Upper lobe of left lung (tissue), 4 donors: Measurements from ENCODE around the gene PKIG.

Experiments
- EP300 ChIP-seq, 4 donors: sonication (generic); formaldehyde crosslinking; IDR thresholded peaks; one replicate each; pipeline ENCODE4 v1.5.1; 2017; ENCODE audit warnings: antibody characterized with exemption in 4 of 4, control low read depth in 2 of 4
- POLR2A ChIP-seq, 4 donors: fragments of 450-650 bp; IDR thresholded peaks; one replicate each; pipeline ENCODE4 v1.5.1; 2016 to 2017; ENCODE audit warnings: antibody characterized with exemption in 4 of 4, mild to moderate bottlenecking in 2 of 4
- TF ChIP-seq, protein P1 (sequence below), 6 experiments: fragments of 450-650 bp in 4 of 6; fragments of 200-600 bp in 2 of 6; sonication (generic) in 2 of 6; IDR thresholded peaks; one replicate each; pipeline ENCODE4 v1.5.1; 2016 to 2019; ENCODE audit warnings: antibody characterized with exemption in 6 of 6

GRCh38 chr20:44659931-44660330 is 77.6 kb downstream of the PKIG start:
- TF ChIP-seq, protein P1, sequence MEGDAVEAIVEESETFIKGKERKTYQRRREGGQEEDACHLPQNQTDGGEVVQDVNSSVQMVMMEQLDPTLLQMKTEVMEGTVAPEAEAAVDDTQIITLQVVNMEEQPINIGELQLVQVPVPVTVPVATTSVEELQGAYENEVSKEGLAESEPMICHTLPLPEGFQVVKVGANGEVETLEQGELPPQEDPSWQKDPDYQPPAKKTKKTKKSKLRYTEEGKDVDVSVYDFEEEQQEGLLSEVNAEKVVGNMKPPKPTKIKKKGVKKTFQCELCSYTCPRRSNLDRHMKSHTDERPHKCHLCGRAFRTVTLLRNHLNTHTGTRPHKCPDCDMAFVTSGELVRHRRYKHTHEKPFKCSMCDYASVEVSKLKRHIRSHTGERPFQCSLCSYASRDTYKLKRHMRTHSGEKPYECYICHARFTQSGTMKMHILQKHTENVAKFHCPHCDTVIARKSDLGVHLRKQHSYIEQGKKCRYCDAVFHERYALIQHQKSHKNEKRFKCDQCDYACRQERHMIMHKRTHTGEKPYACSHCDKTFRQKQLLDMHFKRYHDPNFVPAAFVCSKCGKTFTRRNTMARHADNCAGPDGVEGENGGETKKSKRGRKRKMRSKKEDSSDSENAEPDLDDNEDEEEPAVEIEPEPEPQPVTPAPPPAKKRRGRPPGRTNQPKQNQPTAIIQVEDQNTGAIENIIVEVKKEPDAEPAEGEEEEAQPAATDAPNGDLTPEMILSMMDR (IDR thresholded peaks at IDR 0.05): no peak
- TF ChIP-seq EP300 (IDR thresholded peaks at IDR 0.05) (no peak), POLR2A (IDR thresholded peaks at IDR 0.05) (no peak)
